IMR-90 (cell line): ENCODE data around the gene CYP24A1. TPM values are rescaled to one million over a fixed set of nuclear protein-coding genes. Genes with fewer than 3 reads are reported as not detected.

ENCODE experiments used
- ATAC-seq: fragments of 200-7000 bp; cut with Tn5 transposase; 2 replicates; pipeline ENCODE4 v1.9.1; 2020; ENCODE audit warnings: low read depth, mild to moderate bottlenecking, moderate library complexity
- BruUV-seq: library from RNA; stranded (reverse); fragments of 400-500 nt; replicated peaks from 2 replicates; lab custom pipeline; 2021; lab: Mats Ljungman, UMichigan
- CTCF ChIA-PET: fragments of 300-600 bp; formaldehyde crosslinking; extraction: SDS; loops from one replicate; lab custom pipeline; 2021; ENCODE audit warnings: antibody characterized with exemption; lab: Yijun Ruan, JAX
- POLR2A ChIA-PET: fragments of 300-600 bp; sonication (Branson Sonifier 250); formaldehyde crosslinking; loops from one replicate; lab custom pipeline; 2022; ENCODE audit warnings: antibody characterized with exemption; ENCODE audit not compliant: unreplicated experiment; lab: Charles Lee
- DNase-seq: peaks from one replicate; pipeline ENCODE4 v3.0.0; 2013
- H2AFZ ChIP-seq: replicated peaks from 2 replicates; pipeline ENCODE3; 2013; ENCODE audit warnings: low read length, mild to moderate bottlenecking; ENCODE audit not compliant: poor library complexity
- H2AK5ac ChIP-seq: 2 replicates; pipeline ENCODE4 v1.6.1; 2013; ENCODE audit warnings: low read depth, low read length, inconsistent platforms
- H2AK9ac ChIP-seq: replicated peaks from 2 replicates; pipeline ENCODE3; 2013; ENCODE audit warnings: mild to moderate bottlenecking, low read depth, low read length, moderate library complexity; ENCODE audit not compliant: poor library complexity
- H2BK120ac ChIP-seq: 2 replicates; pipeline ENCODE4 v1.6.1; 2013; ENCODE audit warnings: low read depth, low read length, inconsistent platforms
- H2BK15ac ChIP-seq: 3 replicates; pipeline ENCODE4 v1.6.1; 2013; ENCODE audit warnings: low read depth, low read length, inconsistent platforms
- H2BK20ac ChIP-seq: 2 replicates; pipeline ENCODE4 v1.6.1; 2013; ENCODE audit warnings: low read depth, mild to moderate bottlenecking, inconsistent platforms, low read length, moderate library complexity
- H2BK5ac ChIP-seq: 2 replicates; pipeline ENCODE4 v1.6.1; 2013; ENCODE audit warnings: mild to moderate bottlenecking, low read depth, low read length, inconsistent platforms; ENCODE audit not compliant: poor library complexity, severe bottlenecking
- H3K14ac ChIP-seq: replicated peaks from 2 replicates; pipeline ENCODE4 v1.6.1; 2013; ENCODE audit warnings: low read depth, low read length, inconsistent platforms
- H3K18ac ChIP-seq: 2 replicates; pipeline ENCODE4 v1.6.1; 2013; ENCODE audit warnings: low read depth, low read length, control low read depth
- H3K23ac ChIP-seq: 2 replicates; pipeline ENCODE4 v1.6.1; 2013; ENCODE audit warnings: low read depth, low read length, inconsistent platforms
- H3K27ac ChIP-seq: 2 replicates; pipeline ENCODE4 v1.5.1; 2013; ENCODE audit warnings: mild to moderate bottlenecking, control low read depth, low read length; ENCODE audit not compliant: insufficient read depth
- H3K27me3 ChIP-seq: 2 replicates; pipeline ENCODE4 v1.6.1; 2013; ENCODE audit warnings: low read length; ENCODE audit not compliant: control insufficient read depth, insufficient read depth
- H3K36me3 ChIP-seq: 2 replicates; pipeline ENCODE4 v1.6.1; 2013; ENCODE audit warnings: low read length, mixed read lengths; ENCODE audit not compliant: control insufficient read depth, insufficient read depth
- H3K4ac ChIP-seq: 2 replicates; pipeline ENCODE4 v1.6.1; 2013; ENCODE audit warnings: low read depth, low read length, inconsistent platforms
- H3K4me1 ChIP-seq: 2 replicates; pipeline ENCODE4 v1.6.1; 2013; ENCODE audit warnings: low read length, mixed read lengths; ENCODE audit not compliant: control insufficient read depth, insufficient read depth
- H3K4me2 ChIP-seq: 2 replicates; pipeline ENCODE4 v1.6.1; 2013; ENCODE audit warnings: low read depth, mild to moderate bottlenecking, control low read depth, low read length, moderate library complexity
- H3K4me3 ChIP-seq: 2 replicates; pipeline ENCODE4 v1.5.1; 2013; ENCODE audit warnings: low read depth, mild to moderate bottlenecking, control low read depth, low read length, moderate library complexity; ENCODE audit not compliant: insufficient read depth
- H3K56ac ChIP-seq: 2 replicates; pipeline ENCODE4 v1.6.1; 2013; ENCODE audit warnings: low read length, inconsistent platforms; ENCODE audit not compliant: insufficient read depth; ENCODE audit errors: extremely low read depth
- H3K79me1 ChIP-seq, 2 experiments: 2 replicates each; pipeline ENCODE4 v1.6.1; 2013; ENCODE audit warnings: low read length in 2 of 2, inconsistent platforms in 1 of 2, low read depth in 1 of 2
- H3K9ac ChIP-seq: 2 replicates; pipeline ENCODE4 v1.6.1; 2013; ENCODE audit warnings: low read depth, low read length, control low read depth
- H3K9me1 ChIP-seq: 2 replicates; pipeline ENCODE4 v1.6.1; 2013; ENCODE audit warnings: low read length, inconsistent platforms; ENCODE audit not compliant: insufficient read depth
- H3K9me3 ChIP-seq: 2 replicates; pipeline ENCODE4 v1.6.1; 2013; ENCODE audit warnings: low read length; ENCODE audit not compliant: control insufficient read depth, insufficient read depth
- H4K20me1 ChIP-seq: 2 replicates; pipeline ENCODE4 v1.6.1; 2013; ENCODE audit warnings: low read length, inconsistent platforms; ENCODE audit not compliant: insufficient read depth
- H4K5ac ChIP-seq: 2 replicates; pipeline ENCODE4 v1.6.1; 2013; ENCODE audit warnings: mild to moderate bottlenecking, low read depth, low read length, control low read depth
- H4K8ac ChIP-seq, 2 experiments: 2 replicates each; pipeline ENCODE4 v1.6.1; 2013; ENCODE audit warnings: low read depth in 2 of 2, low read length in 2 of 2, control low read depth in 1 of 2, inconsistent platforms in 1 of 2
- H4K91ac ChIP-seq: 2 replicates; pipeline ENCODE4 v1.6.1; 2013; ENCODE audit warnings: low read depth, low read length, inconsistent platforms; ENCODE audit not compliant: insufficient read depth
- CTCF ChIP-seq: conservative IDR thresholded peaks from 2 replicates; pipeline ENCODE4 v1.5.1; 2012; ENCODE audit warnings: mild to moderate bottlenecking, low read depth, low read length, improper control_type of control experiment
- MAFK ChIP-seq: IDR thresholded peaks from 2 replicates; pipeline ENCODE4 v1.6.1; 2012; ENCODE audit warnings: low read depth, low read length, improper control_type of control experiment
- MXI1 ChIP-seq: IDR thresholded peaks from 2 replicates; pipeline ENCODE4 v1.6.1; 2012; ENCODE audit warnings: low read depth, mild to moderate bottlenecking, low read length, moderate library complexity, borderline replicate concordance
- RAD21 ChIP-seq: IDR thresholded peaks from 2 replicates; pipeline ENCODE4 v1.6.1; 2012; ENCODE audit warnings: low read length, improper control_type of control experiment
- SMC3 ChIP-seq: fragments of 150-350 bp; IDR thresholded peaks from 2 replicates; pipeline ENCODE4 v1.6.1; 2016; ENCODE audit warnings: low read depth, mild to moderate bottlenecking, antibody characterized with exemption, low read length, moderate library complexity
- WGBS, 2 experiments: methylation state at CpG; one replicate each; pipeline versions ENCODE4 v1.1.5 to v1.1.7; 2013; ENCODE audit warnings: missing lambda C conversion rate in 2 of 2; ENCODE audit not compliant: insufficient read length in 1 of 2; ENCODE audit errors: extremely low coverage in 2 of 2; 5-methylcytosine and 5-hydroxymethylcytosine counted together
- dilution Hi-C: fragments of 300-500 bp; cut with HindIII; formaldehyde crosslinking; loops from one replicate; pipeline ENCODE4 v1.14.3; 2018; ENCODE audit warnings: low sequenced_read_pairs; ENCODE audit not compliant: unreplicated experiment
- in situ Hi-C: fragments of 300-500 bp; cut with MboI; formaldehyde crosslinking; loops from 3 replicates; pipeline ENCODE4 v1.14.3; 2019; ENCODE audit warnings: low sequenced_read_pairs, inconsistent platforms, mixed read lengths
- intact Hi-C: fragments of 100-400 bp; cut with micrococcal nuclease; formaldehyde crosslinking; loops from 2 replicates; pipeline ENCODE4 v1.10.0; 2022
- polyA plus RNA-seq, 3 experiments: library from polyadenylated mRNA; depleted of rRNA; stranded (reverse); fragments of >200 nt; gene quantifications; 2 replicates each; pipeline ENCODE4 v1.2.3, GENCODE V29; 2012; ENCODE audit warnings: low replicate concordance in 1 of 3
- total RNA-seq: library from RNA; depleted of rRNA; stranded (reverse); fragments of >200 nt; gene quantifications from 2 replicates; pipeline ENCODE4 v1.2.3, GENCODE V29; 2012

Gene CYP24A1
- total and polyA plus RNA-seq, 2 of the 4 experiments (the other 2 are of a cell fraction), result not detected

DNA sequence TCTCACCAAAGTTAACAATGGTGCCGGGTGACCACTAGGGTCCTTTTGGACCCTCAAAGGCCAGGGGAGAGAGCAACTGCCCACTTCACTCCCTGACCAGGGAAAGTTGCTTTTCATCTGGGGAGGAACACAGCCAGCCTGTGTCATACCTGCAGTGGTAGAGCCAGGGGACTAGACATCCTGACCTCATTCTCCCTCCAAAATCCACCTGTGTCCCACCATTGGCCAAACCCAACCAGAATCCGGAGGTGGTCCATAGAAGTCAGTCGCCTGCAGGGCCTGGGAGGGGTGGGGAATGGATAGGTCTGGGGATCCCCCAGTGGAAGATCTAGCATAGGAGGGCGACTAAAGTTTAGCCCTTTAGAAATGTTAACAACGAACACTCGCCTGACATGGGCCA, 46.9 kb upstream of the CYP24A1 start (continued):
- TF ChIP-seq CTCF (no peak), MXI1 (no peak)

DNA sequence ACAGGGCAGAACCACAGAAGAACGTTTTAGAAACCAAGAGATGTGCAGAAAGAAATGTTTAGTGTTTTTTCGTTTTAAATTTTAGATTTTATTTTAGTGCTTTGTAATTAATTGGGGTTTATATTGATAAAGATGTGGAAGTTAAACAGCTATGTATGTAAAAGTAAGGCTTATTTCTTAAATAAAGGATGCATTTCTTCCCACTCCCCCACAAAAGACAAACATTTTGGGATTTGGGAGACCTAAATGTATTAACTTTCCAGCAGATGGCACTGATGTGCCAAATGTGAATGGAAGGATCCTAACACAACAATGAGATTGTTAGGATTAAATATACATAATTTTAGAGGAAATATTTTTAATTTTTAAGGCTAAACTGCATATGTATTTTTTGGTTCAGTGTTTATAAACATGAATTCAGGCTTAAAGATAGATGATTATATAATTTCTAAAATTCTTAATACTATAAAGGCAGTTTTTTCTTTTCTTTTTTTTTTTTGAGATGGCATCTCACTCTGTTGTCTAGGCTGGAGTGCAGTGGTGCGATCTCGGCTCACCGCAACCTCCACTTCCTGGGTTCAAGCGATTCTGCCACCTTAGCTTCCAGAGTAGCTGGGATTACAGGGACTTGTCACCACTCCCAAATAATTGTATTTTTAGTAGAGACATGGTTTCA, 46.1 kb upstream of the CYP24A1 start:
- Histone ChIP-seq H3K56ac (no peak overlapping the region), H2BK5ac (no peak overlapping the region), H2BK15ac (no peak overlapping the region), H3K9me1 (no peaks in the 10 kb centered on the region), H3K27me3 (no peaks in the 10 kb centered on the region), H4K20me1 (no peaks in the 10 kb centered on the region), H3K4me2 (no peak overlapping the region), H2AK5ac (no peak overlapping the region), H2AK9ac (no peak overlapping the region), H3K14ac (no peak overlapping the region), H2BK20ac (no peak overlapping the region), H4K8ac (no peak overlapping the region), H3K23ac (no peak overlapping the region), H3K4me3 (no peak overlapping the region), H3K4me1 (0 out of 2 replicates have a peak, but pooled peaks cover 3% of the 10 kb centered on the region), H3K18ac (no peak overlapping the region; the same call in 1 of the 2 replicates), H3K27ac (no peak overlapping the region), H3K36me3 (peaks cover 8% of the 10 kb centered on the region), H3K9ac (no peak overlapping the region), H3K4ac (no peak overlapping the region), H2BK120ac (no peak overlapping the region), H3K79me1 (peaks cover 4 to 7% of the 10 kb centered on the region in 2 experiments; a peak in 1 of 4 replicates), H4K5ac (no peak overlapping the region), H4K91ac (no peak overlapping the region), H2AFZ (no peak overlapping the region), H3K9me3 (no peaks in the 10 kb centered on the region)
- dilution Hi-C loops (no loop called here), intact Hi-C loops (loop anchor here (1.0 to 10.0 kb wide), 3 partner anchors 125 to 427 kb away; partner anchors contain the start of gene DOK5), in situ Hi-C loops (loop anchor here (5.0 kb wide), 1 partner anchor 427 kb away; no protein-coding TSS in a partner anchor)
- peak; percentile 81 for TF ChIP-seq RAD21
- no peak for TF ChIP-seq MAFK
- TF ChIP-seq CTCF, result peak; percentile 76
- peak; percentile 86 for TF ChIP-seq SMC3
- peak; percentile 57; the same call in 1 of the 2 replicates for ATAC-seq
- POLR2A ChIA-PET, result no interaction called here
- WGBS, 2 experiments, result 100% methylated on average over 1 of the region's 6 CpGs; no CpG with 5 or more reads in 1 of the 2 experiments
- CTCF ChIA-PET, result interaction anchor here (0.8 to 1.8 kb wide), 6 partner anchors 9 to 428 kb away, joined by 4 to 7 read pairs (median 5); partner anchors contain the start of gene PFDN4
- peak; percentile 63 for DNase-seq
- no TSS peak for BruUV-seq
